ENCODE results near the gene HSF5. TPM values are rescaled to one million over a fixed set of nuclear protein-coding genes. Genes with fewer than 3 reads are reported as not detected.

The HSF5 gene, protein sequence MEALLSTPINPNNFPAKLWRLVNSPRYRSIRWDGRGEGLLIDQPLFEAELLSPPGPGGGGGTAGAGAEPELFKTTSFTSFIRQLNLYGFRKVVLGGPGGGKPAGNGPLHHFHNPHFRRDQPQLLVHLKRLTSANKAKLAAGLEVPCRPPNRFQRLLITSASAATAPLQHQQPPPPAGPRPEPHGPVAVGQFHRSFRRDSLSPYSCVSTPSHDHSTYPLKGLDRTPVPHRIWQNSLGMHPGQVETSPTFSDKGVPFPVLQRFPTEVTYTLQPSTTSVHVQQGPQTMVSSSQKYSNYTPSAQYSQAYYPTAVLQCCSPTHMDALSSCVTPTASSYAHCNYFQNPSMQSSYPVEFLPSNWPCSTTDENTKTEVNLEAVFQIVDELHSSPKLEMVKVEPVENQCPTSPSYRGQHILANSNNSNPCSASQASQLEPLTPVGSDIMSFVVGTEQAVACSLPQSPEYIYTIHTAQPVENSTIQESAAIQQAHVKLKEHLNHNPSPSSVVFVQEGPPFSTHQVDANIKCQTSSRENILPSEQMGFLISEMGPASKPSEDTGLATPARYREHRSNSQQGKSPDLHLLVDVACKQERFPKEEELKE
- total RNA-seq (0.07 TPM in 1 of 2 replicates, not detected in the other), polyA plus RNA-seq (0.02 and 0.03 TPM in 2 replicates), polyA minus RNA-seq (0.07 TPM in 1 of 2 replicates, not detected in the other), Bru-seq, nascent RNA (percentile 23 among the genes with signal in this experiment), BruChase-seq, experiment 1, labeled RNA remaining after a 6-hour chase (percentile 10 among the genes with signal in this experiment), BruChase-seq, experiment 2, labeled RNA remaining after a 2-hour chase (percentile 16 among the genes with signal in this experiment)
- polyA plus RNA-seq (2011; cell fraction: cytosol; rRNA removed): 0.01 and 0.03 TPM in 2 replicates
- 0.04 and 0.07 TPM in 2 replicates for polyA plus RNA-seq (2011; cell fraction: nucleus; rRNA removed)
- not detected in 2 replicates for polyA plus RNA-seq (2012)
- not detected for polyA minus RNA-seq (2011; cell fraction: cytosol; rRNA and poly(A)+ RNA removed)
- 0.10 and 0.24 TPM in 2 replicates for polyA minus RNA-seq (2011; cell fraction: nucleus; rRNA and poly(A)+ RNA removed)
- long read RNA-seq: 0 reads

- FAIRE-seq (no peak), DNase-seq (ENCODE audit: low read depth, low spot score) (peak; percentile 19)
- Histone ChIP-seq H3K4me2 (ENCODE audit: insufficient read depth, low read length) (peak within 1 kb of the TSS; percentile 8), H3K36me3 (ENCODE audit: control insufficient read depth in 2 of 2, extremely low read depth in 1 of 2, insufficient read depth in 2 of 2, low read length in 2 of 2) (peaks cover 12 to 21% of the 10 kb centered on the region in 2 experiments), H3K9me1 (replicated peaks; ENCODE audit: control insufficient read depth, extremely low read depth, insufficient read depth, low read length) (no peaks in the 10 kb centered on the region), H3K4me3 (replicated peaks in 1 of 3; ENCODE audit: insufficient read depth in 1 of 3, low read depth in 1 of 3, low read length in 3 of 3) (peak within 1 kb of the TSS in 1 of 3 experiments; percentile 17), H3K9ac (replicated peaks; ENCODE audit: extremely low read depth, insufficient read depth, low read length) (no peak within 1 kb of the TSS), H3K27me3 (ENCODE audit: control insufficient read depth in 2 of 2, insufficient read depth in 2 of 2, low read length in 2 of 2) (no peaks in the 10 kb centered on the region), H4K20me1 (replicated peaks; ENCODE audit: control insufficient read depth, extremely low read depth, insufficient read depth, low read length) (no peaks in the 10 kb centered on the region), H3K4me1 (ENCODE audit: control insufficient read depth, extremely low read depth, insufficient read depth, low read length) (no peaks in the 10 kb centered on the region), H3K79me2 (ENCODE audit: control insufficient read depth, insufficient read depth, low read length) (no peaks in the 10 kb centered on the region), H3K27ac (ENCODE audit: insufficient read depth, low read depth, low read length) (no peak within 1 kb of the TSS), H2AFZ (ENCODE audit: low read depth, low read length) (peak within 1 kb of the TSS; percentile 62), H3K9me3 (replicated peaks; ENCODE audit: control insufficient read depth, insufficient read depth, low read length) (no peaks in the 10 kb centered on the region)
- dilution Hi-C loops (cut with MboI; ENCODE audit: extremely low pct_ligation_motif_present, low sequenced_read_pairs): no loop called here
- CTCF ChIA-PET: interaction anchor here (0.9 to 1.2 kb wide), 4 partner anchors 16 to 183 kb away, joined by 3 to 7 read pairs (median 5); partner anchors contain the start of gene MTMR4
- POLR2A ChIA-PET: no interaction called here
- no peak for TF ChIP-seq POLR2A (IDR thresholded peaks at IDR 0.05; ENCODE audit: low read depth, low read length)
- no peak for TF ChIP-seq POLR2AphosphoS5 (IDR thresholded peaks at IDR 0.05; ENCODE audit: insufficient read depth, low read depth, low read length)
- TF ChIP-seq MYC (IDR thresholded peaks at IDR 0.05; ENCODE audit: low read depth, low read length): no peak
- peak; percentile 39 for TF ChIP-seq EZH2 (IDR thresholded peaks at IDR 0.05; ENCODE audit: borderline replicate concordance, low read depth, low read length, severe bottlenecking)
- peak; percentile 70 for TF ChIP-seq MAX (IDR thresholded peaks at IDR 0.05; ENCODE audit: insufficient read depth, insufficient read length)
- TF ChIP-seq FOS (IDR thresholded peaks at IDR 0.05; ENCODE audit: borderline replicate concordance, insufficient read depth, low read length): no peak
- TF ChIP-seq JUN (IDR thresholded peaks at IDR 0.05; ENCODE audit: borderline replicate concordance, insufficient read depth, insufficient read length, low read depth): no peak
- TF ChIP-seq, protein P1, sequence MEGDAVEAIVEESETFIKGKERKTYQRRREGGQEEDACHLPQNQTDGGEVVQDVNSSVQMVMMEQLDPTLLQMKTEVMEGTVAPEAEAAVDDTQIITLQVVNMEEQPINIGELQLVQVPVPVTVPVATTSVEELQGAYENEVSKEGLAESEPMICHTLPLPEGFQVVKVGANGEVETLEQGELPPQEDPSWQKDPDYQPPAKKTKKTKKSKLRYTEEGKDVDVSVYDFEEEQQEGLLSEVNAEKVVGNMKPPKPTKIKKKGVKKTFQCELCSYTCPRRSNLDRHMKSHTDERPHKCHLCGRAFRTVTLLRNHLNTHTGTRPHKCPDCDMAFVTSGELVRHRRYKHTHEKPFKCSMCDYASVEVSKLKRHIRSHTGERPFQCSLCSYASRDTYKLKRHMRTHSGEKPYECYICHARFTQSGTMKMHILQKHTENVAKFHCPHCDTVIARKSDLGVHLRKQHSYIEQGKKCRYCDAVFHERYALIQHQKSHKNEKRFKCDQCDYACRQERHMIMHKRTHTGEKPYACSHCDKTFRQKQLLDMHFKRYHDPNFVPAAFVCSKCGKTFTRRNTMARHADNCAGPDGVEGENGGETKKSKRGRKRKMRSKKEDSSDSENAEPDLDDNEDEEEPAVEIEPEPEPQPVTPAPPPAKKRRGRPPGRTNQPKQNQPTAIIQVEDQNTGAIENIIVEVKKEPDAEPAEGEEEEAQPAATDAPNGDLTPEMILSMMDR (IDR thresholded peaks at IDR 0.05; ENCODE audit: extremely low read depth in 1 of 2, insufficient read depth in 1 of 2, low read depth in 1 of 2, low read length in 2 of 2): peak; percentile 46 to 53
- TF ChIP-seq GATA2 (IDR thresholded peaks at IDR 0.05; ENCODE audit: insufficient read depth, insufficient read length, low read depth, low read length): no peak
- intact Hi-C loops (cut with micrococcal nuclease): no loop called here
- BruUV-seq (replicated peaks): no TSS peak
These were observed at the start of gene HSF5 for GRCh38 chr17:58487589-58488427. Gene HSF5, minus strand, starts transcription at chr17:58488408. Its CDS starts 134 bp downstream, at chr17:58488274.
